Ecto neural progenitor cell (in vitro differentiated cells): Measurements from ENCODE around the gene XBP1.
"Not testable (repeated sequence)": the region's sequence is repeated elsewhere in the genome, so short reads cannot be mapped to it uniquely, and the experiment has no call there.

ENCODE experiments used
- DNase-seq: peaks from one replicate; pipeline ENCODE4 v3.0.0-alpha.2; 2018; ENCODE audit warnings: low spot score

Gene XBP1

DNA sequence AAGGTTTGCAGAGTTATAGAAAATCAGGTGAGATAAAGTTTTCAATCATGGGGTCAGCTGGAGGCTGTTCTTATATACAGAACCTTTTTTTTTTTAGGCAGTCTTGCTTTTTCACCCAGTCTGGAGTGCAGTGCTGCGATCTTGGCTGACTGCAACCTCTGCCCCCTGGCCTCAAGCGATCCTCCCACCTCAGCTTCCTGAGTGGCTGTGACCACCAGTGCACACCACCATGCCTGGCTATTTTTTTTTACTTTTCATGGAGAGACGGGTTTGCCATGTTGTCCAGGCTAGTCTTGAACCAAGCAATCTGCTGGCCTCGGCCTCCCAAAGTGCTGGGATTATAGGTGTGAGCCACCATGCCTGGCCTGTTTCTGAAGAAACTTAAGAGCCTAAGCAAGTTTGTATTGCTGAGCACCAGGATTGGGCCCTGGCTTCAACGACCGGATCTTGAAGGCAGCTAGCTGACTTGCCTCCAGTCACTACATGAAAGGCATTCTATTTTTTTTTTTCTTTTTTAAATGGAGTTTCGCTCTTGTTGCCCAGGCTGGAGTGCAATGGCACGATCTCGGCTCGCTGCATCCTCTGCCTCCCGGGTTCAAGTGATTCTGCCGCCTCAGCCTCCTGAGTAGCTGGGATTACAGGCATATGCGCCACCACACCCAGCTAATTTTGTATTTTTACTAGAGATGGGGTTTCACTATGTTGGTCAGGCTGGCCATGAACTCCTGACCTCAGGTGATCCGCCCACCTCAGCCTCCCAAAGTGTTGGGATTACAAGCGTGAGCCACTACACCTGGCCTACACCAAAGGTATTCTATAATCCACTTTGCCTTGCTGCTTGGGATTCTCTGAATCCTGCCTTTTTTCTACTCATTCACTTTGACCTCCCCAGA is 7.6 kb downstream of the XBP1 start:
- no peak for DNase-seq

DNA sequence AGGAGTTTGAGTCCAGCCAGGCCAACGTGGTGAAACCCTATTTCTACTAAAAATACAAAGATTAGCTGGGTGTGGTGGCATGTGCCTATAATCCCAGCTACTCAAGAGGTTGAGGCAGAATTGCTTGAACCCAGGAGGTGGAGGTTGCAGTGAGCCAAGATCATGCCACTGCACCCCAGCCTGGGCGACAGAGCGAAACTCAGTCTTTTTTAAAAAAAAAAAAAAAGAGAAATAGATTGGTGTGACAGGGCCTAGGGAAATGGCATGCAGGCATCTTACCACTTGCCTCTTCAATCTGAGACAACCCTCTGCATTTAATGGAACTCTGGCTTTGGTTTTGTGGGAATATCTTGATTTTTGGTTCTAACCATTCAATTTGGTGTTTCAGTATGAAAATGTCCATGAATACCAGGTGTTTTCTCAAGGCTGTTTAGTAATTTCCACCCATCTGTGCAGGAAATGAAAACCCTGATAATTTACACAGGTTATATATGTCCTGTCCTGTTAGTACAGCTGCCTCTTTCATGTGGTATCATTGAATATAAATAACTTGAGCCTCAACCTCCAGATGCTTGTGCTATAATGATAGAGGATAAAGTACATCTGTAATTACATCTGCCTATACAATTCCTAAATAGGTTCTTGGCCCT is 8.4 kb downstream of the XBP1 start:
- DNase-seq, result no peak

DNA sequence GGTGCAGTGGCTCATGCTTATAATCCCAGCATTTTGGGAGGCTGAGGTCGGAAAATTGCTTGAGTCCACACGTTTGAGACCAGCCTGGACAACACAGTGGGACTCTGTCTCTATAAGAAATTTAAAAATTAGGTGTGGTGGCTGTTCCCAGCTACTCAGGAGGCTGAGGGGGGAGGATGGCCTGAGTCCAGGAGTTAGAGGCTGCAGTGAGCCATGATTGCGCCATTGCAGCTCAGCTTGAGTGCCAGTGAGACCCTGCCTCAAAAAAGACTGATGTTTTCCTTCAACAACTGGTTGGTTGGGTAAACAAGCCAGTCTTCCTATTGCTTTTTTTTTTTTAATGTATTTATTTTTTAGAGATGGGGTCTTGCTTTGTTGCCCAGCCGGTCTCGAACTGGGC is 9.2 kb downstream of the XBP1 start:
- no peak for DNase-seq

DNA sequence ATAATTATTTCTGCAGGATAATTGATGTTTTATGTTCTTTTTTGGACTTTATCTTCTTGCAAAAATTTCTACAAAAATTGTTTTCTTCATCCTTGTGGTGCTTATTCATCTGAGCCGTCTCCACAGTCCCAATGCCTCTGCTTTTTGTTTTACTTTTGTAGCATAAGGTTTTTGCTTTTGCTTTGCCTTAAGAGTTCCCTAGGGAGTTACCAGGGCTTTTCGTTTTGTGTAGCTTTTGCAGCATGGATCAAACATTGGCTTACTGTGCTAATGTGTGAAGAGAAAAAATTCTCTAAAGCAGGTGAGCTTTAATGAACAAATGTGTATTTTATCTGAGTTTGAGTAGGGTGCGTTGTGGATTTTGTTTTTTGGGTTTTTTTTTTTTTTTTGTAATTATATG is 11.8 kb downstream of the XBP1 start:
- DNase-seq, result no peak

DNA sequence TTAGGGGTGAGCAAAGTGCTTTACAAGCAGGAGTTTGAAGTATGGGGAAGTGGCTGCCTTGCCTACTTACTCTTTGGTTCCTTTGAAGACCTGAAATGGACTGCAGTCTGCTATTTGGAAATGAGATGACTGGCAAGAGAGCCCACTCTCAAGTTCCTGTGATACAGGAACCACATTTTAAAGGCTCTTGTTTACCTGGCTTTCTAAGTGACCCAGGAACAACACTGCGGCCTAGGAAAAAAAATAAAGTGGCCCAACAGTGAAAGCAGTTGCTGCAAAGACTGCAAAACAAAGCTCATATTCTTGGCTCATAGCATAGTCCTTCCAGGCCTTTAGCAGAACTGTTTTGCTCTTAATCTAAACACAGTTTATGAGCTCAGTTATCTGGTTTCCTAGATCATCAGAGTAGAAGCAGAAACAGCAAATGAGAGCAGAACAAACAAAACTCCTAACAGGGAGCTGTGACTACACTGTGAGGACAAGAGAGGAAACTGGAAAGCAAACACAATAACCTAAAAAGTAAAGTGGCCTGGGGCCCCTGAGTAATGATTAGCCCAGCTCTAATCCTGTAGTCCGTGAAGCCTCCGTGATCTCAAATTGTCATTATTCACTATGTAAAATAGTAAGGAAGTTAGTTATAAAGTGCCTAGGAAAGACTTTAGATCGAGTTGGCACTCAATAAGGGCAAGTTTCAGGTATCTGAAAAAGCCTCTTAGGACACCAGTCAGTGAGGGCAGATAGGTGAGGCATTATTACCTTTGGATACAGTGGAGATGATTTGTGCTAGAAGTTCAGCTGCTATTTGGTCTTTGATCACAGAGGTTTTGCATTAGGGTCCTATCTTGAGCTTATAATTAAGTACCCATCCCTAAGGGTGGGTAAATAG is 16.3 kb downstream of the XBP1 start:
- DNase-seq, result no peak

DNA sequence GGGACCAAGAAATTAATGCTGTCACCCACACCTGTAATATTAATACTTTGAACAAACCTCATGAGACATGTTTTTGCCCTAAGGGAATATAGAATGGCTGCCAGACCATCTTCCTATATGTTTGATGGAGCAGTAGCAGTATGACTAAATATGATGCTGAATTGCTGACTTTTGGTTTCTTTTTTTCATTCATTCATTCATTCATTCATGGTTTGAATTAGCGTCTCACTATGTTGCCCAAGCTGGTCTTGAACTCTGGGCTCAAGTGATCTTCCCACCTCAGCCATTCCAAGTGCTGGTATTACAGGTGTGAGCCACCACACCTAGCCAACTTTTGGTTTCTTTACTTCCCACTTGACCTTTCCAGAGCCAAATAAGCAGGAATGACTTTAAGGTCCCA is 20.1 kb downstream of the XBP1 start:
- DNase-seq, result no peak

DNA sequence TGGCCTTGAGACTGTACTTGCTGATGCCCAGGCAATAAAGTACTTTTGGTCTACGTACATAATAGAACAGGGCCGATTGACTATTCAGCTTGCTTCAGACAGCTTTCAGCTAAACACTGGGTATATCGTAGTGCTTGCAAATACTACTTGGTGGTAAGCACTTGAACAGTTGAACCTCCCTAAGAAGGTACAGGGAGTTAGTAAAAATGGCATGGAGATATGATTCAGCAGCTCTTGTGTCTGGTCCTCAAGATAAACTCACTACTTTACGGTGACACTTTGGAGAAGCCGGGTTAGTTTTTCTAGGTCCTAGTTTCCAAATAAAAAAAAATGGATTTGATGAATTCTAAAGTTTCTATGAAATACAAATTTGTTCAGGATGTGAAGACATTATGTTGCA is 20.5 kb downstream of the XBP1 start:
- DNase-seq, result no peak

DNA sequence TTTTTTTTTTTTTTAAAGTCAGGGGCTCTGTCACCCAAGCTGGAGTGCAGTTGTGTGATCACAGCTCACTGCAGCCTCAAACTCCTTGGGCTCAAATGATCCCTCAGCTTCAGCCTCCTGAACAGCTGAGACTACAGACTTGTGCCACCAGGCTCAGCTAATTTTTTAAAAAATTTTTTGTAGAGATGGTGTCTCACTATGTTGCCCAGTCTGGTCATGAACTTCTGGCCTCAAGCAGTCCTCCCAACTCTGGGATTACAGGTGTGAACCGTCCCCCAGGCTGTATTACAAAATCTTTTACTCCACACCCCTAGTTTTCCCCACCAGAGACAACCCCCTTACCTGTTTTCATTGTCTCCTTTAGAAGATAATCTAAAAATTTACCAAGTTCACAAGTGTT is 26.0 kb downstream of the XBP1 start:
- DNase-seq, result no peak

DNA sequence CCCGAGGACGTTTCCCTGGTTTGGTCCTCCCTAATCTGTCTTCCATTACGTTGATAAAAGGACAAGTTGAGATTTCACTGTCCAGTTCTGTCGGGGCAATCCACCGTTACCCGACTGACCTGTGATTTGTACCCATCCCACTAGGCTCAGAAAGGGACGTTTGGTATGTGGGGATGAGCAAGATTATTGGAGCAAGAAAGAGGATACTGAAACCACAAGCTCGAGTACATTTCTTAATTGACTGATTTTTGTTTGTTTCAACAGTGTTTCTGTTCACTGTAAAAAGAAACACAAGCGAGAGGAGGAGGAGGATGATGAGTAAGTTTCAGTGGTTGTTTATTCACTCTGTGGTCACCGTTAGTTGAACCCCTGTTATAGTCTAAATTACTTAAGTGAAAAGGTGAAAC is 26.9 kb downstream of the XBP1 start:
- no peak for DNase-seq

DNA sequence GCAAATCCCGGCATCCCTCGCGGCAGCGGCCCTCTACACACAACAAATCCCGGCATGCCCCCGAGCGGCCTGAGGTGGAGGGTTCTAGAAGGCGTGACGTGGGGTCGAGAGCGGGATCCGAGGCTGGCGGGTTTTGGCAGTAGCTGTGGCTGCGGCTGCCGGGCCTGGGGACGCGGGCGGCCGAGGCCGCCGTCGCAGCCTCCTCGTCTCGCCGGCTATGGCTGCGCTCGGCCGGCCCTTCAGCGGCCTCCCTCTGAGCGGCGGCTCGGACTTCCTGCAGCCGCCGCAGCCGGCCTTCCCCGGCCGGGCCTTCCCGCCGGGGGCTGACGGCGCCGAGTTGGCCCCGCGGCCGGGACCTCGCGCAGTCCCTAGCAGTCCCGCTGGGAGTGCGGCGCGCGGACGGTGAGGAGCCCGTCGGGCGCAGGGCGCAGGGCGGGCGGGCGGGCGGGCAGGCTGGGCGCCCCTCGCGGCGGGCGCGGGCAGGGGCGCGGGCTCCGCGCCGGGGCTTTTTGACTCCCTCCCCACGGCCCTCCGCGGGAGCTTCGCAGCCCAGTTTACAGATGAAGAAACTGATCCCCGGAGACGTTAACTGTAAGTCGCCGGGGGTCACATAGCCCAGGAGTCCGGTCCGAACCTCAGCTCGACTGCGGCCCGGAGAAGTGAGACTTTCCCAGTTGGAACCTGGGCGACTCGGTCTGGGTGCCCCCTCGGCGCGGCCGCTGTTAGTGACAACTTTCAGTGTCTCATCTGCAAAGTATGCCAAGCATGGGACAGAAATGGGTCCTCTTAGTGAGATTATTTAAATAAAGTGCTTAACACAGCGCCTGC is 27.5 kb downstream of the XBP1 start, which contains the start of gene CCDC117:
Gene CCDC117, plus strand, starts transcription at position 63 of the 828 bp plus-strand sequence. Its CDS starts 155 bp downstream, at position 218.
- peak; percentile 96 for DNase-seq

DNA sequence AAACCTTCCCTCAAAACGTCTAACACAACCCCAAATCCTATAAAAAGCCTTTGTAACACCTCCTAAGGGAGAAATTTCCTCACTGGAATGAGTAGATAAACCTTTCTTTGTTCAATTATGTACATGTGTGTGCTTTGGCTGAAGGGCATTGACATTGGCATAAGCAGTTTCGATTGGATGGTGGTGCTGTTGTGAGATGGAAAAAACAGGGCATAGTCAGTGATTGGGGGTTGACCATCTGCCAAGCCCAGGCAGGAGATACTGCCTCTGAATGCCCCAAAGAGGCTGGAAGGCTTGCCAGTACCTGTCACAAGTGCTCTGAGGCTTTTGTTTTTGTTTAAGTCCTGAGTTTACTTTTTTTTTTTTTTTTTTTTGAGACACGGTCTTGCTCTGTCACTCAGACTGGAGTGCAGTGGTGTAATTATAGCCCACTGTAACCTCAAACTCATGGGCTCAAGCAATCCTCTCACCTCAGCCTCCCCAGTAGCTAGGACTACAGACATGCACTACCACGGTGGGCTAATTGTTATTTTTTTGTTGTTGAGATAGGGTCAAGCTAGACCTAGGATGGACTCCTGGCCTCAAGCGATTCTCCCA is 29.1 kb downstream of the XBP1 start:
- no peak for DNase-seq

DNA sequence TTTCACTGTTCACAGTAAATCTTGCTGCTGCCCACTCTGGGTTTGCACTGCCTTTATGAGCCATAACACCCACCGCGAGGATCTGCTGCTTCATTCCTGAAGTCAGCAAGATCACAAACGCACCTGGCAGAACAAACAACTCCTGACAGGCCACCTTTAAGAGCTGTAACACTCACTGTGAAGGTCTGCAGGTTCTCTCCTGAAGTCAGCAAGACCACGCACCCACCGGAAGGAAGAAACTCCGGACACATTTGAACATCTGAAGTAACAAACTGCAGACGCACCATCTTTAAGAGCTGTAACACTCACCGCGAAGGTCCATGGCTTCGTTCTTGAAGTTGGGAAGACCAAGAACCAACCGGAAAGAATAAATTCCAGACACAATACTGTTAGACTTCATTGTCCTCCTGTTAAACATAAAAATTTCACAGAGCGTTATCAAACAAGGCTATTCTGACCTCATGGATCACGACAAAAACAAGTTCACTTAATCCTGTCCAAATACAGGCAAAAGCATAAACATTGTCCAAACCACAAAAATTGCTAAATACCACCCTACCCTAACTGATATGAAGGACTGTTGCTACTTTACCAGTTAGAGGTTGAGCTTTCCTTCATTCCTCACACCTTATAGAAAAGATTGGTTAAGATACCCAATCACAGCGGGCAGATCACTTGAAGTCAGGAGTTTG is 30.8 kb downstream of the XBP1 start:
- DNase-seq, result no peak

DNA sequence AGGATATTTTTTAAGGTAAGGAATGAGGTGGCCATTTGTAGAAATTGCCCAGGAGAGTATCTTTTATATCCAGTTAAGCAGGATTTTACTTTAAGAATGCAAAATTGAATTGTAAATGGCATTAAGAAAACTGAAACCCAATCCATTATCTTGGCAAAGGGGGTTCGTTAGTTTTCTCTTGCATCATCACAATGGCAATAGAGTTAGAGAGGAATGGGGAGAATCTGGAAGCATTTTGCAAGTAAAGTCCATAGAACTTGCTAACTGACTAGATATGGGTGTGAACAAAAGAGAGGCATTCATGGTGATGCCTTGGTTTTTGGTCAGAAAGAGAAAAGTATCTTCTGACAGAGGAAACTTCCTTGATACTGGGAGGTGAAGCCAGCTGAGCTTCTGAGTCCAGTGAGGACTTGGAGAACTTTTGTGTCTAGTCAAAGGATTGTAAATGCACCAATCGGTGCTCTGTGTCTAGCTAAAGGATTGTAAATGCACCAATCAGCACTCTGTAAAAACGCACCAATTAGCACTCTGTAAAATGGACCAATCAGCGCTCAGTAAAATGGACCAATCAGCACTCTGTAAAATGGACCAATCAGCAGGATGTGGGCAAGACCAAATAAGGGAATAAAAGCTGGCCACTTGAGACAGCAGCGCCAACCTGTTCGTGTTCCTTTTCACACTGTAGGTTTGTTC is 31.5 kb downstream of the XBP1 start:
- DNase-seq, result no peak

DNA sequence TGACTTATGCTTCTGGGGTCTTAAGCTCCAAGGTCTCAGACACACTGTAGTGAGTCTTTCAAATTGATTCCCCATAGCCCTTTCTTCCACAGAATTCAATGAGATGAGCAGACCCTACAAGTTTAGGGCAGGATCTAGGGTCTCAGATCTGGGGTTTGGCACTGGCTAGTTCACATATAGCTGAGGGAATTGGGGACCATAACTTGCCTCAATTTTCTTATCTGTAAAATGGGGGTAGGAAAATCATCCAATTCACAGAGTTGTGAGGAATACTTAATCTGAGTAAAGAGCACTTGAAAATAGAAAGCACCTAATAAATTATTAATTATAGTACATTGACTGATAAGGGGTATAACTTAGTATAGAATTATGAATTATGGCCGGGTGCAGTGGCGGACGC is 33.7 kb downstream of the XBP1 start:
- no peak for DNase-seq

DNA sequence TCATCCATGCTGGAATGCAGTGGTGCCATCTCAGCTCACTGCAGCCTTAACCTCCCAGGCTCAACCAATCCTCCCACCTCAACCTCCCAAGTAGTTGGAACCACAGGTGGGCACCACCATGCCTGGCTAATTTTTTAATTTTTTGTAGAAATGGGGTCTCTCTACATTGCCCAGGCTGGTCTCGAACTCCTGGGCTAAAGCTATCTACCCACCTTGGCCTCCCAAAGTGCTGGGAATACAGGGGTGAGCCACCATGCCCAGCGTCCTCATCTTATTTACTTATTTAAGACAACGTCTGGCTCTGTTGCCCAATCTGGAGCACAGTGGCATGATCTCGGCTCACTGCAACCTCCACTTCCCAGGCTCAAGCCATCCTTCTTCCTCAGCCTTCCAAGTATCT is 38.4 kb downstream of the XBP1 start:
- not testable (repeated sequence) for DNase-seq

DNA sequence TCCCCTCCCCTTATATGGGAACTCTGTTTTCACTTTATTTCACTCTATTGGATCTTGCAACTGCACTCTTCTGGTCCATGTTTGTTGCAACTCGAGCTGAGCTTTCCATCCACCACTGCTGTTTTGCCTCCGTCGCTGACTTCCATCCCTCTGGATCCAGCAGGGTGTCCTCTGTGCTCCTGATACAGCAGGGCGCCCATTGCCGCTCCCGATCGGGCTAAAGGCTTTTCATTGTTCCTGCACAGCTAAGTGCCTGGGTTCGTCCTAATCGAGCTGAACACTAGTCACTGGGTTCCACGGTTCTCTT is 39.0 kb downstream of the XBP1 start:
- no peak for DNase-seq

DNA sequence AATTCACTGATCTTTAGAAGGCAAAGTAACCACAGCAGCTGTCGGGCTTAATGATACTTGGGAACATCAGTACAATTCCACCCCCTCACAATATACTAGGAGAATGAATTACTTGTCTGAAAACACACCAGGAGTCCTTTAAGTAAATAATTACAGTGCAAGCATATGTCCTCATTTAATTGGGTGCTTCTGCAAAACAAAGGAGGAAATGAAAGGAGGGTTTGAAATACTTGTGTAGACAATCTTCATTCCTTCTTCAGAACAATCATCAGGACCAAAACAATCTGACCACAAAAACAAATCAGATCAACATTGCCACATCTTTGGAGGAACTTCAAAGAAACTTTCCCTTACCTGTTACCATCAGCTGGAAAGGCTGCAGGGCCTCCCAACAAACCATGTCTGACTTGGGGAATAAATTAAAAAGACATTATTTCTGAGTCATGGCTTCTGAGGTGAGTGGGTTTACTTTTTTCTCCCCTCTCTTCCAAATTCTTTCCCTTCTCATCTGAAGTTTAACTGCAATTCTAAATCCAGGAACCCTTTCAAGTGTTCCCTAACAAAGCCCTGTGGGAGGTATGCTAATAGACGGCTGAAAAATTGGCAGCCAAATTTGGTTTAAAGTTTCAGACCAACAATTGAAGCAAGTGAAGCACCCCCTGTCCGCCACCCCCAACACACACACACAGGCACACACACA is 40.4 kb downstream of the XBP1 start:
- no peak for DNase-seq

DNA sequence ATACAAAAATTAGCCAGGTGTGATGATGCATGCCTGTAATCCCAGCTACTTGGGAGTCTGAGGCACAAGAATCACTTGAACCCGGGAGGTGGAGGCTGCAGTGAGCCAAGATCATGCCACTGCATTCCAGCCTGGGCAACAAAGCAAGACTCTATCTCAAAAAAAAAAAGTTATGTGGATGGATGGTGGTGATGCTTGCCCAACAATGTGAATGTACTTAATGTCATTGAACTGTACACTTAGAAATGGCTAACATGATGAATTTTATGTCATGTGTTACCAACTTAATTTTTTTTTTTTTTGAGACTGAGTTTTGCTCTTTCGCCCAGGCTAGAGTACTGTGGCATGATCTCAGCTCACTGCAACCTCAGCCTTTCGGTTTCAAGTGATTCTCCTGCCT is 45.9 kb downstream of the XBP1 start:
- DNase-seq, result not testable (repeated sequence)

DNA sequence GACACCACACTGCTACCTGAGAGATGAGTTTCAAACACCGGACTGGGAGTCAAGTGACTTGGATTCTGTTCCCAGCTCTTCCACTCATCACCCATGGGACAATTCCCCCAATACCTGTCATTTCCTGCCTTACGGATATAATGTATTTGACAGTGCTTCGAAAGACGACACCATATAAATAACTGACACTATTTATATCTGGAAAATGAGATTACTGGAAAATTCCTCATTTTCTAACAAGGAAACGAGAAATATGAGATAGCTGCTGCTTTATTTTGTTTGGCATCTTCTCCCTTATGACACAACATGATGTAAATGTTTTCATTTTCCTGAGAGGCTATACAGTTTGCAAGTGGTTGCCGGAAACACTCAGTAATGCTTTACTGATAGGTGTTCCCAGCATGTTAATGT is 49.9 kb downstream of the XBP1 start:
- DNase-seq, result no peak
